ENCODE results near the gene DNAJB12.

DNA sequence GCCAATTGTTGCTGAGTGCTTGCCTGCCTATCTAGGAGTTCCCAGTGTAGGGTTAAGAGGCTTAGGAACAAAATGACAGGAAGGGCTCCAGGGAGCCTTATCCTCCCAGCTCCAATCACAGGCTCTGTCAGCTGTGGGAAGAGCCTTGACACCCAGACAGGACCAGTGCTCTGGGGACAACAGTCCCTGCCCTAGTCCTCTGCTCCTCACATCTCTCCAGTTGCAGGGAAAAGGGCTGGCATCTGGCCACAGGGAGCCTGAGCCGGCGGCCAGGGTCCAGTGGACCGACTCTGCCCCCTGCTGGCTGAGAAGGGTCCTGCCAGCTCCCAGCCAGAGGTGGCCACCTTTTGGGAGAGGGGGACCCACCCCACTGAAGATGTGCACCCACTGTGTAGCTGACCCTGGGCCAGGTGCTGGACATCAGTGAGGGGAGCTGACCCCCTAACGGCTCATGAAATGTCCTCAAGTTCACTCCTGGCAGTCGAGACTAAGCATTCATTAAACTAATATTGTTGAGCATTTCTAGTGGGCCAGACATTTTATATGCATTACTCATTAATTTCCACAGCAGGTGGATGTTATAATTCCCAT lies 17.6 kb downstream of the DNAJB12 start:
- TF ChIP-seq, protein P1, sequence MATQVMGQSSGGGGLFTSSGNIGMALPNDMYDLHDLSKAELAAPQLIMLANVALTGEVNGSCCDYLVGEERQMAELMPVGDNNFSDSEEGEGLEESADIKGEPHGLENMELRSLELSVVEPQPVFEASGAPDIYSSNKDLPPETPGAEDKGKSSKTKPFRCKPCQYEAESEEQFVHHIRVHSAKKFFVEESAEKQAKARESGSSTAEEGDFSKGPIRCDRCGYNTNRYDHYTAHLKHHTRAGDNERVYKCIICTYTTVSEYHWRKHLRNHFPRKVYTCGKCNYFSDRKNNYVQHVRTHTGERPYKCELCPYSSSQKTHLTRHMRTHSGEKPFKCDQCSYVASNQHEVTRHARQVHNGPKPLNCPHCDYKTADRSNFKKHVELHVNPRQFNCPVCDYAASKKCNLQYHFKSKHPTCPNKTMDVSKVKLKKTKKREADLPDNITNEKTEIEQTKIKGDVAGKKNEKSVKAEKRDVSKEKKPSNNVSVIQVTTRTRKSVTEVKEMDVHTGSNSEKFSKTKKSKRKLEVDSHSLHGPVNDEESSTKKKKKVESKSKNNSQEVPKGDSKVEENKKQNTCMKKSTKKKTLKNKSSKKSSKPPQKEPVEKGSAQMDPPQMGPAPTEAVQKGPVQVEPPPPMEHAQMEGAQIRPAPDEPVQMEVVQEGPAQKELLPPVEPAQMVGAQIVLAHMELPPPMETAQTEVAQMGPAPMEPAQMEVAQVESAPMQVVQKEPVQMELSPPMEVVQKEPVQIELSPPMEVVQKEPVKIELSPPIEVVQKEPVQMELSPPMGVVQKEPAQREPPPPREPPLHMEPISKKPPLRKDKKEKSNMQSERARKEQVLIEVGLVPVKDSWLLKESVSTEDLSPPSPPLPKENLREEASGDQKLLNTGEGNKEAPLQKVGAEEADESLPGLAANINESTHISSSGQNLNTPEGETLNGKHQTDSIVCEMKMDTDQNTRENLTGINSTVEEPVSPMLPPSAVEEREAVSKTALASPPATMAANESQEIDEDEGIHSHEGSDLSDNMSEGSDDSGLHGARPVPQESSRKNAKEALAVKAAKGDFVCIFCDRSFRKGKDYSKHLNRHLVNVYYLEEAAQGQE (IDR thresholded peaks at IDR 0.05): no peak
- TF ChIP-seq, protein P2, sequence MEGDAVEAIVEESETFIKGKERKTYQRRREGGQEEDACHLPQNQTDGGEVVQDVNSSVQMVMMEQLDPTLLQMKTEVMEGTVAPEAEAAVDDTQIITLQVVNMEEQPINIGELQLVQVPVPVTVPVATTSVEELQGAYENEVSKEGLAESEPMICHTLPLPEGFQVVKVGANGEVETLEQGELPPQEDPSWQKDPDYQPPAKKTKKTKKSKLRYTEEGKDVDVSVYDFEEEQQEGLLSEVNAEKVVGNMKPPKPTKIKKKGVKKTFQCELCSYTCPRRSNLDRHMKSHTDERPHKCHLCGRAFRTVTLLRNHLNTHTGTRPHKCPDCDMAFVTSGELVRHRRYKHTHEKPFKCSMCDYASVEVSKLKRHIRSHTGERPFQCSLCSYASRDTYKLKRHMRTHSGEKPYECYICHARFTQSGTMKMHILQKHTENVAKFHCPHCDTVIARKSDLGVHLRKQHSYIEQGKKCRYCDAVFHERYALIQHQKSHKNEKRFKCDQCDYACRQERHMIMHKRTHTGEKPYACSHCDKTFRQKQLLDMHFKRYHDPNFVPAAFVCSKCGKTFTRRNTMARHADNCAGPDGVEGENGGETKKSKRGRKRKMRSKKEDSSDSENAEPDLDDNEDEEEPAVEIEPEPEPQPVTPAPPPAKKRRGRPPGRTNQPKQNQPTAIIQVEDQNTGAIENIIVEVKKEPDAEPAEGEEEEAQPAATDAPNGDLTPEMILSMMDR (IDR thresholded peaks at IDR 0.05; ENCODE audit: low read depth, low read length, missing input control): peak; percentile 95
- TF ChIP-seq YY1 (IDR thresholded peaks at IDR 0.05) (no peak), TAF1 (conservative IDR thresholded peaks at IDR 0.05) (no peak), RAD21 (IDR thresholded peaks at IDR 0.05) (peak; percentile 98 to 99), NR2F2 (IDR thresholded peaks at IDR 0.05) (peak; percentile 65), RXRA (IDR thresholded peaks at IDR 0.05) (peak; percentile 49 to 66), HNF4A (conservative IDR thresholded peaks at IDR 0.05) (peak; percentile 52 to 81), SP1 (IDR thresholded peaks at IDR 0.05) (peak; percentile 44), FOXA1 (IDR thresholded peaks at IDR 0.05) (no peak), GABPA (IDR thresholded peaks at IDR 0.05 in 1 of 2, conservative IDR thresholded peaks at IDR 0.05 in 1 of 2) (no peak), JUND (IDR thresholded peaks at IDR 0.05) (no peak)
- TF ChIP-seq, protein P3, sequence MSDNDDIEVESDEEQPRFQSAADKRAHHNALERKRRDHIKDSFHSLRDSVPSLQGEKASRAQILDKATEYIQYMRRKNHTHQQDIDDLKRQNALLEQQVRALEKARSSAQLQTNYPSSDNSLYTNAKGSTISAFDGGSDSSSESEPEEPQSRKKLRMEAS (IDR thresholded peaks at IDR 0.05): no peak
- TF ChIP-seq, protein P4, sequence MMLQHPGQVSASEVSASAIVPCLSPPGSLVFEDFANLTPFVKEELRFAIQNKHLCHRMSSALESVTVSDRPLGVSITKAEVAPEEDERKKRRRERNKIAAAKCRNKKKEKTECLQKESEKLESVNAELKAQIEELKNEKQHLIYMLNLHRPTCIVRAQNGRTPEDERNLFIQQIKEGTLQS (IDR thresholded peaks at IDR 0.05): no peak

Measured in liver (tissue), 3 donors.